HK-2 (cell line): ENCODE results near the gene ANKRD55.
"Not testable (repeated sequence)": the region's sequence is repeated elsewhere in the genome, so short reads cannot be mapped to it uniquely, and the experiment has no call there.

ENCODE experiments used
- DNase-seq: peaks from one replicate; pipeline ENCODE4 v3.0.0-alpha.2; 2018; ENCODE audit not compliant: unreplicated experiment

ANKRD55 gene

GRCh38 chr5:56144211-56144610 is 88.9 kb downstream of the ANKRD55 start:
- no peak for DNase-seq

DNA sequence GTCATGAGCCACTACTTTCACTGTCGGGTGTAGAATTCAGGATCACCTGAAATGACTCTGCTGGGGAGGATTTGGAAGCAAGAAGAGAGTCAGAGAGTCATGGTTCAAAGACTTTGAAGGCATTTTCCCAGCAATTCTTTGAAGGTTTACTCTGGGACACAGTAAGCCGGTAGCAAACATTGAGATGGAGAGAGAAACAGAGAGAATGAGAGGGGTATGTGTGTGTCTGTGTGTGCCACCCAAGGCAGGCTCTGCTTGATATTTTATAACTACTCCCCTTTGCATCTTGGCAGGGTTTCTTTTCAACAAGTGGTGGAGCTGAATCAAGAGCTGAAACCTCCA is 89.8 kb downstream of the ANKRD55 start:
- no peak for DNase-seq

DNA sequence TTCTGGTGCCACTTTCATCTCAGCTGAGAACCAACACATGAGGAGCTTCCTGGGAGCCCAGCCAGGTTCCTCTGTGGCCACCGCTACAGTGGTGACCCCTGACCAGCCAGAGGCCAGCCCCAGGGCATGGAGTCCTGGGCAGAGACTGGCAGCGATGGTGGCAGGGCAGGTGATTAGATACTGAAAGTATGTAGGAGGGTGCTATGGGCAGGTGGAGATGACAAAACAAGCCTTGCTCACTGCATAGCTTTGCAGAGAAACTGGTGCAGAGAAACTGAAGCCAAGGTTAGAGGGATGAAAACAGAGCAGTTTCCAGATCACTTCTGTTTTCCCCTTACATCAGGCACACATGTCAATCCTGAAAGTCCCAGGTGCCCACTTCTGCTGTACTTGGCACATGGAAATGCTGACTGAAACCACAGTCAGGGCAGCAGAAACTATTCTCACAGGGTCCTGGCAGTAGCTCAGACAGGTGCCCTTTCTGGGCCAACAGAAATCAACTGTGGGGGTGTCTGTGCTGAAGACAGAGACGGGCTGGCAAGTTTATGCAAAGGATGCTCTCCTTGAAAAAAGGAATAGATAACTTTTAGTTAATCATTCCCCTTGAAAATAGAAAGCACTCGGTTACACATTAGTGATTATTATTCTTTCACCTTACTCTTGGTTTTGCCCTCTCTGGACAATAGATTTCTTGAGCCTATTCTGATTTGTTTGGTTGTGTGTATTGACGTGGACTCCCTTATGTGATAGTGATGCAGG is 90.3 kb downstream of the ANKRD55 start:
- DNase-seq: no peak

DNA sequence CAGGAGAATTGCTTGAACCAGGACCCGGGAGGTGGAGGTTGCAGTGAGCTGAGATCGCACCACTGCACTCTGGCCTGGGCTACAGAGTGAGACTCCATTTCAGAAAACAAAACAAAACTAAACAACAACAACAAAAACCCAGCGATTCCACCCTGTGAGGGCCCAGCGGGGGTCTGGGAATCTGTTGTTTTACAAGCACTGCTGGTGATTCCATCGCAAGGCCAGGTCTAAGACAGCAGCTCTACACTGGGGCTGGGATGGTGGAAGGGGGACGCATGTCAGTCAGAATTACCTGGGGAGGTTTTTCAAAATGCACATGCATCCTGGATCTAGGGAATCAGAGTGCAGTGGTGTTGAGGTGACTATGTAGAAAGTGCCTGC is 90.9 kb downstream of the ANKRD55 start:
- DNase-seq: no peak

- DNase-seq: no peak
These were observed 93.1 kb downstream of the ANKRD55 start for GRCh38 chr5:56140073-56140472.

DNA sequence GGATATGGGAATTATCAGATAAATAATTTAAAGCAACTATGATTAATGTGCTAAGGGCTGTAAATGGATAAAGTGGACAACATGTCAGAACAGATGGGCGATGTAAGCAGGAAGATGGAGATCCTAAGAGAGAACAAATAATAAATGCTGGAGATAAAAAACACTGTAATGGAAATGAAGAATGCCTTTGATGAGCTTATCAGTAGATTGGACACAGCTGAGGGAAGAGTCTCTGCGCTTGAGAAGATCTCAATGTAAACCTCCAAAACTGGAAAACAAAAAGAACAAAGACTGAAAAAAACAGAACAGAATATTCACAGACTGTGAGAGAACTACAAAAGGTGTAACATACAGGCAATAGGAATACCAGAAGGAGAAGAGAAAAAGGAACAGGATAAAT is 102.5 kb downstream of the ANKRD55 start:
- no peak for DNase-seq

DNA sequence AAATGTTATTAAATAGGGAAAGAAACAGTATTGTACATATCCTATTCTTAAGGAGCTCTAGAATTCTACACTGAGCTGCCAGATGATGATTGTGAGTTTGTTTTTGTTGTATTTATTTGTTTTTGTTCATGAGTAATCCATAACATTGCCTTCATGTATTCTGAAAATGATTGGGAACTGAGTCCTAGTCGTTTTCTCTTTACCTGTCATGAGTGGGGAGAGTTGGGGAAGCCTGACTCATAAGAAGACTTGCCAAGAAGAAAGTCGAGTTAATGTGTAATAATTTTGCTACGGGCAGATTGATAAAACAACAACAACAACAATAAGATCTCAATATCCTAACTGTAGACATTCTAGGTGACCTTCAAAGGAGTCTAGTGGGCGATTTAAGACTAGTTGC is 103.8 kb downstream of the ANKRD55 start:
- no peak for DNase-seq

GRCh38 chr5:56128113-56128512 is 105.0 kb downstream of the ANKRD55 start:
- no peak for DNase-seq

DNA sequence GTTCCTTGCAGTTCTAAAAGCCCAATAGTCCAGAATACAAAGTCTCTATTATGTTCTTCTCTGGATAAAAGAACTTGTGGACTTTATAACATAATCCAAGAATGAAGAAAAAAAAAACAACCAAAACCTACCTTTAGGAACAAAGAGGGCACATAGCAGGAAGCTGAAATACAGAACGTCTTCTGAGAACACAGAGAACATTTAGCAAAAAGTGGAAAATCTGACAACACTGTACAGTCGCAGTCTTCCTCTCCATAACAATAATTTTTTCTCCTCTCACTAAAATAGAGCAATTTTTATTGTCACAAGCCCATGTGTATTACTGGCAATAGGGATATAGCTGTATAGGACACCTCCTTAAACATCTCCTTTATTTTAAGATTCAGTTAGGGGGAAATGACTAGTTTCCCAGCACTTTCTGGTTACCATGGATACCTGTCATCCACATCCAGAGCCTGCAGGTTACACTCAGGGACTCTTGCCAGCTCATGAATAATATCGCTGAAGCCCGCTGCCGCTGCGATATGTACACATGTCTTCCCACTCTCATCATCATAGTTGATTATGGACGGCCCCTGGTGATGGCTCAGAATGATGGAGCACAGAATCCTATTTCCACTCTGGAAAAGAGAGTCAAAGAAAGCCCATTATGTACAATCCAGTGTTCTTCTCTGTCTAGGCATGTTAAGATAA is 106.5 kb downstream of the ANKRD55 start:
- no peak for DNase-seq

GRCh38 chr5:56123531-56124243 is 109.4 kb downstream of the ANKRD55 start:
- peak; percentile 81 for DNase-seq

GRCh38 chr5:56122360-56122985 is 110.7 kb downstream of the ANKRD55 start:
- not testable (repeated sequence) for DNase-seq

GRCh38 chr5:56119050-56119449 is 114.1 kb downstream of the ANKRD55 start:
- DNase-seq: no peak

DNA sequence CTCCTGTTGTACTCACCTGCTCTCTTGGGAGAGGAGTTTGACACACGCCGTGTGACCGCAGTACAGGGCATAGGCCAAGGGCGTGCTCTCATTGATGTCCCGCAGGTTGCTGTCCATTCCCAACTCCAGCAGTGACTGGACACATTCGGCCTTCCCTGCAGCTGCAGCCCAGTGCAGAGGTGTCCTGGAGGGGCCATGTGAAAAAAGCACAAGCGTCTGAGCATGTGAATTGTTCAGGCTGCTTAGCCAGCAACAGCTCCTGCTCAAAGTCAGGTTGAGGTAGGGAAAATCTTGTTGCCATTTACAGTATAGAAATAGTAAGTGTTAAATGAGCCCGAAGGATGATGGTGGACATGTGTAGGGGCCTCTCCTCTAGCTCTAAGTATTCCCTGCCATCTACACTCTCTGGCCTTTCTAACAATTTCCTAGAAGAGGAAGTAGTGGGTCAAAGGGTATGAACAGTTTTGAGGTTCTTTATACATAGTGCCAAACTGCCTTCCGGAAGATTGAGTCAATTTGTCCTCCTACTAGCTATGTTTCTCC is 116.5 kb downstream of the ANKRD55 start:
- no peak for DNase-seq

- no peak for DNase-seq
These were observed 117.5 kb downstream of the ANKRD55 start for GRCh38 chr5:56115589-56115988.

- no peak for DNase-seq
These were observed 120.5 kb downstream of the ANKRD55 start for GRCh38 chr5:56112526-56113121.

DNA sequence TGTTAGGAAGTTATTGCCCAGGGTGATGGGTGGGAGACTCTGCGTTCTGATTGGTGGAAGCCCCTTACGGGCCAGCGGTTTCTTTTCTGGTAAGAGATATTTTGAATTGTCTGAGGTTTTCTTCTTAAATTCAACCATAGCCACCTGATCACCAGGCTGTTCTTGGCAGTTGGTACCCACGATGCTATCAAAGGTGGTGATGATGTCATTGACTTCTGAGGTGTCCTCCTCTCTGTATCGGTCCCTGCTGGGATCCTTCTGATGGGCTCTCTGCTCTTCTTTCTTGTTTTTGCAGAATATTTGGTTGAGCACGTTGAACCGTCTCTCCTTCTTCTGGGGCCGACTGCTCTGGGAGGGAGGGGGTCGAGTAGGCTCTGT is 121.7 kb downstream of the ANKRD55 start:
- DNase-seq: no peak

DNA sequence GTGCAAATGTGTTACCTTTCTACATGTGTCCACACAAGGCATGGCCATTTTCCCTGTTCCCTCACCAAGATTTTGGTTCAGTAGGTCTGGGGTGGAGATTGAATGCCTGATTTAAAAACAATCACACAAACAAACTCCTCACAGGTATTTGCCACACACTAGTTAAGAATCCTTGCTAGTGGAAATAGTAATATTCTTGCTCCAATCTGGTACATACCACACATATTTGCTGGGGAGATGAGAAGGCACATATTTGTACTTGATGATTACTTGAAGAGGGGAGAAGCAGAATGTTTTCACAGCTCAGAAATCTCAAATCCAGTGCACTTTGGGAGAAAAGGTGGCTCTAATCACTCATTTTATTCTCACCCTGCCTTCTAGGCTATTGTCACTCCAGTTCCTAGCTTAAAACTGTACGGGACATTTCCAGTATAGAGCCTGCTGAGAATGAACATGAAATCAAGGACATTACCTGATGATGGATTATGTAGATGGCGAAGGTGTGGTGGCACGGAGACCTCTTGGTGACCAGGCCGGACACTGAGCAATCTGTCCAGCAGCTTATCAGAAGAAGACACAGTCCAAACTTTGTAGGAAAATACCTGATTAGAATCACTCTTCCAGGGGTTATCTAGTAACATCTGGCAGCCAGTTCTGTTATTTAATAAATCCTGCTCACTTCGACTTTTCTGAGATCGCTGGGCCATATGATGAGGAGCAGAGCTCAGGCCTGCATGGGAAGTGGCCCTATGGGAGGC is 122.3 kb downstream of the ANKRD55 start:
- DNase-seq: no peak

- no peak for DNase-seq
These were observed 124.9 kb downstream of the ANKRD55 start for GRCh38 chr5:56108246-56108645.

DNA sequence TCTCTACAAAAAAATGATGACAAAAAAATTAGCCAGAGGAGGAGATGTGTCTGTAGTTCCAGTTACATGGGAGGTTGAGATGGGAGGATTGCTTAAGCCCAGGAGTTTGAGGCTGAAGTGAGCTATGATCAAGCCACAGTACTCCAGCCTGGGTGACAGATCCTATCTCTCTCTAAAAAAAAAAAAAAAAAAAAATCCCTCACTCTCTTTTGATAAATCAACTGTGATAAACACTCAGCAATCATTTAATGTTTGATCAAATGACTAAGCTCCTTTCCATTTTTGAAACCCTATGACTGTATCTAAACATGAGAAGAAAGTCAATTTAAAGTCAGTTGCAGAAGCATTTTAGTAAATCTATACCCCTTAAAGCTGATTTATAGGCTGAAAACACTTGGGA is 126.3 kb downstream of the ANKRD55 start:
- no peak for DNase-seq

DNA sequence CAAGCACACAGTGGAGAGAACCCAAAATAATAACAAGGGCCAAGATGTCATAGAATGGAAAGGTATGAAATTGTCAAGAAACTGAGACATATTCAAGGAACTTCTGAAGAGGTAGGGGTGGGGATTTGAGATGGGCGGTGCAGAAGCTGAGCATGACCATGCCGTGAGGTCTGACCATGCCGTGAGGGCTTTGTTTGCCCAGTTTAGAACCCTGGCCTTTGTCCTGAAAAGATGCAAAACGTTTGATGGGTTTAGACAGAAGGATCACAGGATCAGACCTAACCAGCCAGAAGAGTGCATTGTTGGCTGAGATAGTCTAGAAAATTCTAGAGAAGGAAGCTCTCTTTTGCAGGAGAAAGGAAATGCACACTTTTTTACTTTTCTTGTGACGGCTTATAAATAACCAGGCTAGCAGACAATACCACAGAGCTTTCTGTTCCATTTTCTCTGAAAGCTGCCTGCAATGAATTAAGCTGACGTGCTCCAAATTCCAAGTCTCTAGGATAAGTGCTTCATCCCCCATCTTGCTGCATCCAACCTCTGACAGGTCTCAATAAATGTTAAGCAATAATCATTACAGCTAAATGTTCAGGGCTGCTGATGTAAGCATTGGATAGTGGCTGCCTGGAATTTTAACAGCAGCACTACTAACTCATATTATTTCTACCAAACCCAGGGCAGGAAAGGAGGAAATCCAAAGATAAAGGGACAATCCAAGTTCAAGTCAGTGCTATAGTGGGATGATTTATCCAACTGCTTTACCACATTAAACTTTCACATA is 127.4 kb downstream of the ANKRD55 start:
- DNase-seq: no peak
